ENCODE results near the gene CFHR5. TPM values are rescaled to one million over a fixed set of nuclear protein-coding genes. Genes with fewer than 3 reads are reported as not detected.

CFHR5 gene
- total RNA-seq, 6 experiments from 2014 or later = not detected

DNA sequence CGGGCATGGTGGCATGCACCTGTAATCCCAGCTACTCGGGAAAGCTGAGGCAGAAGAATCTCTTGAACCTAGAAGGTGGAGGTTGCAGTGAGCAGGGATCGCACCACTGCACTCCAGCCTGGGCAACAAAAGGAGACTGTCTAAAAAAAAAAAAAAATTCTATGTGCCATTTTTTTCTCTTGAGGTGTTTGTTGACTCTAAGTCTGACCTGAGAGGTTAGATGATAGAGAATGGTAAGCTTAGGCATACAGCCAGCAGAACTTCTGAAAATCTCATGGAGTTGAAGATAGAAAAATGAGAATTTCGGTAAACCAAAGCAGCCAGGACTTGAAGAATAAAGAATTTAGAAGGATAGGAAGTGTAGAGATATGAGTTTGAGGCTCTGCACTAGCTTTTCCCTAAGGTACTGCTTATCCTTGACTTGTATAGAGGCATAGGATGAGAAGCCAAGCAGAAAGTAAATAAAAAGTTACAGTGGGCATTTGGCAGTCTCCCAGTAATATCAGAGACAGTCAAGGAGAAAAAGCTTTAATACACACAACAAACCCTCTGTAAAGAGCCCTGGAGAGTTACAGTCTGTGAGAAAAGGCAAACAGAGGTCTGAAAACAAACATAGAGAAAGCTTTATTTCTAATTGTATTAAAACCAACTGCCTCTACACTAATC is 65.5 kb downstream of the CFHR5 start:
- TF ChIP-seq, protein P1, sequence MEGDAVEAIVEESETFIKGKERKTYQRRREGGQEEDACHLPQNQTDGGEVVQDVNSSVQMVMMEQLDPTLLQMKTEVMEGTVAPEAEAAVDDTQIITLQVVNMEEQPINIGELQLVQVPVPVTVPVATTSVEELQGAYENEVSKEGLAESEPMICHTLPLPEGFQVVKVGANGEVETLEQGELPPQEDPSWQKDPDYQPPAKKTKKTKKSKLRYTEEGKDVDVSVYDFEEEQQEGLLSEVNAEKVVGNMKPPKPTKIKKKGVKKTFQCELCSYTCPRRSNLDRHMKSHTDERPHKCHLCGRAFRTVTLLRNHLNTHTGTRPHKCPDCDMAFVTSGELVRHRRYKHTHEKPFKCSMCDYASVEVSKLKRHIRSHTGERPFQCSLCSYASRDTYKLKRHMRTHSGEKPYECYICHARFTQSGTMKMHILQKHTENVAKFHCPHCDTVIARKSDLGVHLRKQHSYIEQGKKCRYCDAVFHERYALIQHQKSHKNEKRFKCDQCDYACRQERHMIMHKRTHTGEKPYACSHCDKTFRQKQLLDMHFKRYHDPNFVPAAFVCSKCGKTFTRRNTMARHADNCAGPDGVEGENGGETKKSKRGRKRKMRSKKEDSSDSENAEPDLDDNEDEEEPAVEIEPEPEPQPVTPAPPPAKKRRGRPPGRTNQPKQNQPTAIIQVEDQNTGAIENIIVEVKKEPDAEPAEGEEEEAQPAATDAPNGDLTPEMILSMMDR (IDR thresholded peaks at IDR 0.05) = no peak
- H3K4me1 Mint-ChIP-seq (ENCODE audit: low read depth) = peaks cover 16% of the 10 kb centered on the region
- H3K27me3 Mint-ChIP-seq (ENCODE audit: insufficient read depth) = no peaks in the 10 kb centered on the region
- H3K36me3 Mint-ChIP-seq (ENCODE audit: low read depth) = no peaks in the 10 kb centered on the region
- peak overlapping the region; percentile 21; the same call in 1 of the 2 replicates for H3K4me3 Mint-ChIP-seq
- no peaks in the 10 kb centered on the region for H3K9me3 Mint-ChIP-seq
- no peak for DNase-seq
- H3K27ac Mint-ChIP-seq = no peak overlapping the region; the same call in 1 of the 2 replicates

DNA sequence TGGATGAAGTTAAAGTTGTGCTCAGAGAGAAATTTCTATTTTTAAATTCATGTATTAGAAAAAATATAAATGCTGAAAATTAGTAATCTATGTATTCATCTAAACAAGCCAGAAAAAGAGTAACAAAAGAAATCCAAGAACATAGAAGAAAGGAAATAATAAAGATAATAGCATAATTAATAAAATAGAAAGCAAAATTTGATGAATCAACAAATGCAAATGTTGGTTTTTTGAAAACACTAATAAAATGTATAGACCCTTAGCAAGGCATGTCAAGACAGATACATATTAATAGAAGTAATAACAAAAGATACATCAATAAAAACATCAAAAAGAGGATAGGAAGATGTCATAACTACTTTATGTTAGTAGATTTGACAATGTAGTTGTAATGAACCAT is 71.7 kb downstream of the CFHR5 start:
- DNase-seq = no peak
- H3K27me3 Mint-ChIP-seq (ENCODE audit: insufficient read depth) = no peaks in the 10 kb centered on the region
- no peaks in the 10 kb centered on the region for H3K9me3 Mint-ChIP-seq
- no peaks in the 10 kb centered on the region for H3K4me1 Mint-ChIP-seq (ENCODE audit: low read depth)
- TF ChIP-seq, protein P1 (IDR thresholded peaks at IDR 0.05) = no peak
- no peak overlapping the region for H3K4me3 Mint-ChIP-seq
- H3K36me3 Mint-ChIP-seq (ENCODE audit: low read depth) = no peaks in the 10 kb centered on the region
- no peak overlapping the region for H3K27ac Mint-ChIP-seq

Other genes starting within 250 kb of the CFHR5 start
- not detected for gene CFHR3, start 202.7 kb upstream of the CFHR5 start, total RNA-seq (2021; fragmentation: NEBNext Ultra II Directional; extraction: Animal tissue kit (Norgen Biotek cat#: 25700))
- gene CFHR1, start 157.8 kb upstream of the CFHR5 start, total RNA-seq (2021; fragmentation: NEBNext Ultra II Directional; extraction: Animal tissue kit (Norgen Biotek cat#: 25700)) = under 1 TPM in 2 of 6 experiments, not detected in 4; 0.20 to 0.26 TPM
- gene CFHR4, start 89.5 kb upstream of the CFHR5 start, total RNA-seq (2021; fragmentation: NEBNext Ultra II Directional; extraction: Animal tissue kit (Norgen Biotek cat#: 25700)) = not detected
- not detected for gene CFHR2, start 33.8 kb upstream of the CFHR5 start, total RNA-seq (2021; fragmentation: NEBNext Ultra II Directional; extraction: Animal tissue kit (Norgen Biotek cat#: 25700))
- gene F13B, start 89.7 kb downstream of the CFHR5 start, total RNA-seq (2021; fragmentation: NEBNext Ultra II Directional; extraction: Animal tissue kit (Norgen Biotek cat#: 25700)) = not detected
- 10 to 100 TPM; 20.3 to 46.8 (median 42.0) TPM for gene ASPM, start 169.1 kb downstream of the CFHR5 start, total RNA-seq (2021; fragmentation: NEBNext Ultra II Directional; extraction: Animal tissue kit (Norgen Biotek cat#: 25700))
- gene ZBTB41, start 223.7 kb downstream of the CFHR5 start, total RNA-seq (2021; fragmentation: NEBNext Ultra II Directional; extraction: Animal tissue kit (Norgen Biotek cat#: 25700)) = 10 to 100 TPM; 10.2 to 12.9 (median 11.8) TPM